B cell (primary cell): ENCODE data around the gene TSKU. TPM values are rescaled to one million over a fixed set of nuclear protein-coding genes. Genes with fewer than 3 reads are reported as not detected.

Experiments
- ATAC-seq: fragments of 200-7000 bp; cut with Tn5 transposase; one replicate; pipeline ENCODE4 v1.10.0; 2021; ENCODE audit warnings: low read depth, mild to moderate bottlenecking, moderate number of reproducible peaks, moderate library complexity
- CTCF ChIA-PET: fragments of 350-600 bp; sonication (Branson Sonifier 250); formaldehyde crosslinking; loops from one replicate; lab custom pipeline; 2021; ENCODE audit warnings: antibody characterized with exemption, inconsistent platforms; lab: Charles Lee
- POLR2A ChIA-PET: fragments of 350-600 bp; sonication (Branson Sonifier 250); formaldehyde crosslinking; loops from one replicate; lab custom pipeline; 2021; ENCODE audit warnings: antibody characterized with exemption; lab: Charles Lee
- DNase-seq: peaks from one replicate; pipeline ENCODE4 v3.0.0; 2013
- H2AFZ ChIP-seq: 2 replicates; pipeline ENCODE4 v1.6.1; 2012; ENCODE audit warnings: mild to moderate bottlenecking, low read depth, low read length; ENCODE audit not compliant: insufficient read depth, poor library complexity, severe bottlenecking
- H3K27ac ChIP-seq, 2 donors: 1 replicate in 1 of 2; 2 replicates in 1 of 2; pipeline ENCODE4 v1.5.1; 2012 to 2013; ENCODE audit warnings: low read length in 2 of 2, mild to moderate bottlenecking in 2 of 2, moderate library complexity in 1 of 2
- H3K27me3 ChIP-seq, 4 experiments: fragments of 200-600 bp in 1 of 4; sonication (generic) in 1 of 4; replicated peaks in 1 of 4; 1 replicate in 2 of 4; 2 replicates in 2 of 4; pipeline versions ENCODE4 v1.6.1 to v1.7.0; 2013 to 2016; ENCODE audit warnings: low read length in 3 of 4, mild to moderate bottlenecking in 2 of 4, mixed read lengths in 1 of 4, moderate library complexity in 1 of 4; ENCODE audit not compliant: insufficient read depth in 4 of 4, control insufficient read depth in 3 of 4; ENCODE audit errors: control extremely low read depth in 1 of 4
- H3K36me3 ChIP-seq, 2 experiments: replicated peaks in 1 of 2; 1 replicate in 1 of 2; 2 replicates in 1 of 2; pipeline versions ENCODE4 v1.6.1 to v1.7.1; 2013; ENCODE audit warnings: low read length in 1 of 2; ENCODE audit not compliant: insufficient read depth in 2 of 2, control insufficient read depth in 1 of 2; ENCODE audit errors: control extremely low read depth in 1 of 2, extremely low read depth in 1 of 2
- H3K4me1 ChIP-seq, 2 donors: fragments of 200-600 bp in 1 of 2; sonication (generic) in 1 of 2; 1 replicate in 1 of 2; 2 replicates in 1 of 2; pipeline versions ENCODE4 v1.5.1 to v1.6.1; 2013 to 2017; ENCODE audit warnings: low read length in 2 of 2; ENCODE audit not compliant: control insufficient read depth in 2 of 2, insufficient read depth in 2 of 2
- H3K4me2 ChIP-seq: replicated peaks from 2 replicates; pipeline ENCODE3; 2012; ENCODE audit warnings: mild to moderate bottlenecking, low read depth, low read length; ENCODE audit not compliant: poor library complexity, severe bottlenecking
- H3K4me3 ChIP-seq, 5 experiments: fragments of 200-600 bp in 1 of 5; sonication (generic) in 1 of 5; 1 replicate in 3 of 5; 2 replicates in 2 of 5; pipeline versions ENCODE4 v1.5.1 to v1.7.0; 2011 to 2016; ENCODE audit warnings: low read length in 4 of 5, mild to moderate bottlenecking in 4 of 5, low read depth in 2 of 5, control low read depth in 1 of 5, moderate library complexity in 1 of 5; ENCODE audit not compliant: insufficient read depth in 1 of 5; ENCODE audit errors: control extremely low read depth in 1 of 5, extremely low read depth in 1 of 5
- H3K79me2 ChIP-seq: fragments of 200-600 bp; sonication (generic); one replicate; pipeline ENCODE4 v1.6.0; 2016; ENCODE audit warnings: low read length; ENCODE audit not compliant: control insufficient read depth, insufficient read depth
- H3K9ac ChIP-seq: fragments of 200-600 bp; sonication (generic); 2 replicates; pipeline ENCODE4 v1.6.1; 2017; ENCODE audit warnings: mild to moderate bottlenecking, low read length, moderate library complexity
- H3K9me3 ChIP-seq, 3 donors: one replicate each; pipeline versions ENCODE4 v1.6.1 to v1.7.1; 2013; ENCODE audit warnings: low read length in 2 of 3; ENCODE audit not compliant: control insufficient read depth in 2 of 3, insufficient read depth in 1 of 3; ENCODE audit errors: control extremely low read depth in 1 of 3
- H4K20me1 ChIP-seq: 2 replicates; pipeline ENCODE4 v1.6.0; 2012; ENCODE audit warnings: mild to moderate bottlenecking, low read length; ENCODE audit not compliant: insufficient read depth, control insufficient read depth, poor library complexity, severe bottlenecking
- H3K27ac Mint-ChIP-seq: one replicate; pipeline ENCODE4 v1.8.0; 2021; ENCODE audit warnings: mixed read lengths
- H3K27me3 Mint-ChIP-seq: one replicate; pipeline ENCODE4 v1.8.0; 2021; ENCODE audit warnings: mixed read lengths
- H3K4me1 Mint-ChIP-seq: one replicate; pipeline ENCODE4 v1.8.0; 2021; ENCODE audit warnings: mixed read lengths
- H3K4me3 Mint-ChIP-seq: one replicate; pipeline ENCODE4 v1.8.0; 2021; ENCODE audit warnings: mixed read lengths
- H3K9me3 Mint-ChIP-seq: one replicate; pipeline ENCODE4 v1.8.0; 2022; ENCODE audit warnings: mixed read lengths; ENCODE audit not compliant: insufficient read depth
- CTCF ChIP-seq: fragments of 200-600 bp; IDR thresholded peaks from one replicate; pipeline ENCODE4 v1.8.0; 2022; ENCODE audit warnings: antibody characterized with exemption, mild to moderate bottlenecking
- EZH2 ChIP-seq: IDR thresholded peaks from 2 replicates; pipeline ENCODE4 v1.6.1; 2012; ENCODE audit warnings: borderline replicate concordance, low read depth, mild to moderate bottlenecking, moderate library complexity, low read length; ENCODE audit not compliant: insufficient read depth, poor library complexity, severe bottlenecking
- WGBS: methylation state at CpG from one replicate; pipeline ENCODE4 v1.1.5; 2013; ENCODE audit warnings: missing lambda C conversion rate; ENCODE audit not compliant: insufficient coverage; 5-methylcytosine and 5-hydroxymethylcytosine counted together
- intact Hi-C: fragments of 100-400 bp; cut with micrococcal nuclease; formaldehyde crosslinking; loops from one replicate; pipeline ENCODE4 v1.10.0; 2022
- polyA plus RNA-seq: library from polyadenylated mRNA; depleted of rRNA; stranded (reverse); fragments of >200 nt; gene quantifications from 2 replicates; pipeline ENCODE4 v1.2.3, GENCODE V29; 2012
- total RNA-seq, 2 donors: library from RNA; stranded (reverse); fragments of 120-200 nt in 1 of 2; gene quantifications; 1 replicate in 1 of 2; 2 replicates in 1 of 2; pipeline versions ENCODE4 v1.2.3 to v1.2.4, GENCODE V29; 2013 to 2022

TSKU gene
- total and polyA plus RNA-seq, 2 donors (not counting 1 experiment from before 2014, with no cell fraction given), result not detected

- H3K27me3 Mint-ChIP-seq, result peaks cover 49% of the 10 kb centered on the region
- POLR2A ChIA-PET, result no interaction called here
- WGBS, result 7% methylated on average over 58 of the region's 65 CpGs
- H3K27ac ChIP-seq, result no peak overlapping the region
- H3K9me3 ChIP-seq, result no peaks in the 10 kb centered on the region
- H3K27me3 ChIP-seq, result peaks cover 0 to 48% (median 24%) of the 10 kb centered on the region in 4 experiments
- H3K4me1 Mint-ChIP-seq, result peaks cover 7% of the 10 kb centered on the region
- no peaks in the 10 kb centered on the region for H4K20me1 ChIP-seq
- peak overlapping the region; percentile 19 for H3K4me3 Mint-ChIP-seq
- CTCF ChIA-PET, result no interaction called here
- intact Hi-C loops, result no loop called here
- no peak for ATAC-seq
- no peak overlapping the region for H3K27ac Mint-ChIP-seq
- no peaks in the 10 kb centered on the region for H3K79me2 ChIP-seq
- H3K4me3 ChIP-seq, result no peak overlapping the region
- peaks cover 16 to 17% of the 10 kb centered on the region in 2 donors for H3K4me1 ChIP-seq
- H2AFZ ChIP-seq, result no peak overlapping the region
- no peak for TF ChIP-seq EZH2
- TF ChIP-seq CTCF, result no peak
- no peaks in the 10 kb centered on the region for H3K9me3 Mint-ChIP-seq
- no peaks in the 10 kb centered on the region for H3K36me3 ChIP-seq
- no peak for DNase-seq
- H3K4me2 ChIP-seq, result peak overlapping the region; percentile 82
- H3K9ac ChIP-seq, result no peak overlapping the region
These were observed 999 bp downstream of the TSKU start for GRCh38 chr11:76783896-76784813.

DNA sequence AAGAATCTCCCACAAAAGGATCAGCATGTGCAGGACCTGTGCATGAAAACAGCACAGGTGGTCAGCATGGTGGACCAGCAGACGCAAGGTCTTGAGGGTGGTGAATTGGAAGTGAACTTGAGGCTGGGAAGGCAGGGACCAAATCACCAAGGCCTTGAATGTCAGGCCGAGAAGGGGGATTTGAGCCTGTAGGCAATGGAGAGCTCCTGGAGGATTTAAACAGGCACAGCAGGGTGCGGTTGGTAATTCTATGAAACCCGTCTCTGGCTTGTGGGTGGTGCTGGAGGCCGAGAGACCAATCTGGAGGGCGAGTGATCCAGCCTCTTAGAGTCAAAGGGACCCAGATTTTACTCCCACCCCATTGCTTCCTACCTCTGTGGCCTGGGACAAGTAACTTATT, 2.4 kb downstream of the TSKU start:
- CTCF ChIA-PET, result no interaction called here
- 100% methylated on average over 3 of the region's 6 CpGs for WGBS
- no peaks in the 10 kb centered on the region for H3K9me3 ChIP-seq
- no peak overlapping the region for H3K27ac ChIP-seq
- no peak overlapping the region for H3K4me2 ChIP-seq
- Mint-ChIP-seq H3K27ac (no peak overlapping the region), H3K4me3 (peak overlapping the region; percentile 14), H3K27me3 (peaks cover 39% of the 10 kb centered on the region), H3K4me1 (peaks cover 7% of the 10 kb centered on the region), H3K9me3 (no peaks in the 10 kb centered on the region)
- H3K4me3 ChIP-seq, result no peak overlapping the region
- peaks cover 0 to 46% (median 22%) of the 10 kb centered on the region in 4 experiments for H3K27me3 ChIP-seq
- H3K4me1 ChIP-seq, result peaks cover 16 to 17% of the 10 kb centered on the region in 2 donors
- no peaks in the 10 kb centered on the region for H4K20me1 ChIP-seq
- H3K9ac ChIP-seq, result no peak overlapping the region
- no peaks in the 10 kb centered on the region for H3K79me2 ChIP-seq
- H2AFZ ChIP-seq, result no peak overlapping the region
- TF ChIP-seq CTCF (no peak), EZH2 (no peak)
- intact Hi-C loops, result no loop called here
- ATAC-seq (no peak), DNase-seq (no peak)
- H3K36me3 ChIP-seq, result no peaks in the 10 kb centered on the region
- POLR2A ChIA-PET, result no interaction called here
